ENCODE data around the gene LTBP4. TPM values are rescaled to one million over a fixed set of nuclear protein-coding genes. Genes with fewer than 3 reads are reported as not detected.

Gene LTBP4
- total RNA-seq, 1 experiment from 2014 or later, result 30.8 TPM

DNA sequence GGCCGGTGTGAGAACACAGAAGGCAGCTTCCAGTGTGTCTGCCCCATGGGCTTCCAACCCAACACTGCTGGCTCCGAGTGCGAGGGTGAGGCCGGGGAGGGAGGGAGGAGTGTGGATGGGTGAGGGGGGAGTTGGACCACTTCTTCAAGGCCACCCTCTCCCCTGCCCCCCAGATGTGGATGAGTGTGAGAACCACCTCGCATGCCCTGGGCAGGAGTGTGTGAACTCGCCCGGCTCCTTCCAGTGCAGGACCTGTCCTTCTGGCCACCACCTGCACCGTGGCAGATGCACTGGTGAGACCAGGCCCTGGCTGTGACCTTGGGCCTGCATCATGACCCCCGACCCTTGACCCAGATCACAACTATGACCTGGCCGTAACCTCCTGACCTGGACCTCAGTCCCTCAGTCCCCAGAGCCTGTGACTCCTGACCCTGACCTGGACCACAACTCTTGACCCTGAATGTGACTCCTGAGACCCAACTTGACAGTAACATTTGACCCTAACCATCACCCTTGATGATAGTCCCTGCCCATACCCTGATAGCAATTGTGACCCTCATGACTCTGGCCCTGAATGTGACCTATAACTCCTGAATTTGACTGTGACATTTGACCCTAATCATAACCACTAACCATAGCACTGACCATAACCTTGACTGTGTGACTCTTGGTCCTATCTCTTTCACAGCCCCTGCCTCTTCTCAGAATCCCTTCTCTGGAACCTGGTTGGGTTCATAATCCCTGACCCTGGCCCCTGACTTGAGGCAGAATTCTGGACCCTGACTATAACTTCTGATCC, 10.9 kb downstream of the LTBP4 start:
- TF ChIP-seq, protein P1, sequence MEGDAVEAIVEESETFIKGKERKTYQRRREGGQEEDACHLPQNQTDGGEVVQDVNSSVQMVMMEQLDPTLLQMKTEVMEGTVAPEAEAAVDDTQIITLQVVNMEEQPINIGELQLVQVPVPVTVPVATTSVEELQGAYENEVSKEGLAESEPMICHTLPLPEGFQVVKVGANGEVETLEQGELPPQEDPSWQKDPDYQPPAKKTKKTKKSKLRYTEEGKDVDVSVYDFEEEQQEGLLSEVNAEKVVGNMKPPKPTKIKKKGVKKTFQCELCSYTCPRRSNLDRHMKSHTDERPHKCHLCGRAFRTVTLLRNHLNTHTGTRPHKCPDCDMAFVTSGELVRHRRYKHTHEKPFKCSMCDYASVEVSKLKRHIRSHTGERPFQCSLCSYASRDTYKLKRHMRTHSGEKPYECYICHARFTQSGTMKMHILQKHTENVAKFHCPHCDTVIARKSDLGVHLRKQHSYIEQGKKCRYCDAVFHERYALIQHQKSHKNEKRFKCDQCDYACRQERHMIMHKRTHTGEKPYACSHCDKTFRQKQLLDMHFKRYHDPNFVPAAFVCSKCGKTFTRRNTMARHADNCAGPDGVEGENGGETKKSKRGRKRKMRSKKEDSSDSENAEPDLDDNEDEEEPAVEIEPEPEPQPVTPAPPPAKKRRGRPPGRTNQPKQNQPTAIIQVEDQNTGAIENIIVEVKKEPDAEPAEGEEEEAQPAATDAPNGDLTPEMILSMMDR (IDR thresholded peaks at IDR 0.05; ENCODE audit: insufficient read depth in 1 of 2, low read depth in 1 of 2, low read length in 1 of 2, severe bottlenecking in 1 of 2, unreplicated experiment in 1 of 2), result no peak
- H3K9me3 Mint-ChIP-seq (ENCODE audit: unreplicated experiment), result no peaks in the 10 kb centered on the region
- intact Hi-C loops (cut with micrococcal nuclease; ENCODE audit: unreplicated experiment), result no loop called here

DNA sequence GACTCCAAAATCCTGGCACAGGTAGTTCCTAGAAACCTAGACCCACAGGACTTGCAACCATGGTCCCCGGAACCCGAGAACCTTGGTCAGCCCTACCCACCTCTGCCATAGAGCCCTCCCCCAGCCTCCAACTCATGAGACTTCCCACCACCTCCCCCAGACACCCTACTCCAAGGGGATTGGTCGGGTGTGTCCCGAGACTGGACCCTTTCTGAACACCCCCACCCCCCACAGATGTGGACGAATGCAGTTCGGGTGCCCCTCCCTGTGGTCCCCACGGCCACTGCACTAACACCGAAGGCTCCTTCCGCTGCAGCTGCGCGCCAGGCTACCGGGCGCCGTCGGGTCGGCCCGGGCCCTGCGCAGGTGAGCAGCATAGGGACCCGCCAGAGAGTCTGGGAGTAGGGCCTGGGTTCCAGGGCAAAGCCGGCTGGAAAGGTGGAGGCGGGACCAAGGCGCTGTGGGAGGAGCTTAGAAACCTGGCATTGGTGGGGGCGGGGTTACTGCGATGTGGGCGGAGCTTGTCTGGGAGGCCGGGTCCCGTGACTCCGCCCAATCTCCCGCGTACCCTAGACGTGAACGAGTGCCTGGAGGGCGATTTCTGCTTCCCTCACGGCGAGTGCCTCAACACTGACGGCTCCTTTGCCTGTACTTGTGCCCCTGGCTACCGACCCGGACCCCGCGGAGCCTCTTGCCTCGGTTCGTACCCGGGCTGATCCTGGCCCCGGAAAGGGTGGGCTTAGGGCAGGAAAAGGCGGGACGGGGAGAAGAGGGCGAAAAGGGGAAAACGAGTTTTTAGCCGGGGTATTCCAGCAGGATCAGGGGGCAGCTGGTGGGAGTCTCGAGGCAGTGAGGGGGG, 11.9 kb downstream of the LTBP4 start:
- Histone ChIP-seq H3K4me3 (ENCODE audit: low read depth, low read length) (peak overlapping the region; percentile 71), H3K36me3 (ENCODE audit: control insufficient read depth, insufficient read depth, low read length) (no peaks in the 10 kb centered on the region), H3K4me1 (peaks cover 14% of the 10 kb centered on the region), H3K9me3 (no peaks in the 10 kb centered on the region), H3K27me3 (replicated peaks; ENCODE audit: control insufficient read depth, insufficient read depth, low read length) (no peaks in the 10 kb centered on the region)
- peak overlapping the region; percentile 97 for H3K27ac Mint-ChIP-seq (ENCODE audit: unreplicated experiment)
- peak; percentile 49 to 52 for DNase-seq
- H3K4me3 Mint-ChIP-seq (ENCODE audit: unreplicated experiment), result peak overlapping the region; percentile 97
- peaks cover 29% of the 10 kb centered on the region for H3K4me1 Mint-ChIP-seq (ENCODE audit: low read depth, unreplicated experiment)
- BruUV-seq (replicated peaks), result no TSS peak
- H3K36me3 Mint-ChIP-seq (ENCODE audit: insufficient read depth, unreplicated experiment), result peaks cover 27% of the 10 kb centered on the region
- POLR2A ChIA-PET, result interaction anchor here (0.6 kb wide), 1 partner anchor 746 kb away, joined by 3 read pairs; no protein-coding TSS in a partner anchor
- TF ChIP-seq, protein P1 (IDR thresholded peaks at IDR 0.05; ENCODE audit: insufficient read depth in 1 of 2, low read depth in 1 of 2, low read length in 1 of 2, severe bottlenecking in 1 of 2, unreplicated experiment in 1 of 2), result no peak
- CTCF ChIA-PET, result interaction anchor here (0.6 to 2.6 kb wide), 2 partner anchors 9 to 22 kb away, joined by 3 to 13 read pairs; no protein-coding TSS in a partner anchor
- intact Hi-C loops (cut with micrococcal nuclease; ENCODE audit: unreplicated experiment), result no loop called here
- H3K27me3 Mint-ChIP-seq (ENCODE audit: insufficient read depth, unreplicated experiment), result no peaks in the 10 kb centered on the region
- H3K9me3 Mint-ChIP-seq (ENCODE audit: unreplicated experiment), result no peaks in the 10 kb centered on the region

More for the DNA sequence above, 10.9 kb downstream of the LTBP4 start:
- H3K9me3 ChIP-seq, result no peaks in the 10 kb centered on the region
- no peaks in the 10 kb centered on the region for H3K36me3 ChIP-seq (ENCODE audit: control insufficient read depth, insufficient read depth, low read length)
- Mint-ChIP-seq H3K27ac (ENCODE audit: unreplicated experiment) (no peak overlapping the region), H3K4me1 (ENCODE audit: low read depth, unreplicated experiment) (peaks cover 39% of the 10 kb centered on the region), H3K27me3 (ENCODE audit: insufficient read depth, unreplicated experiment) (no peaks in the 10 kb centered on the region), H3K4me3 (ENCODE audit: unreplicated experiment) (peak overlapping the region; percentile 97), H3K36me3 (ENCODE audit: insufficient read depth, unreplicated experiment) (peaks cover 30% of the 10 kb centered on the region)
- peak in 1 of 2 experiments; percentile 37 for DNase-seq
- CTCF ChIA-PET, result no interaction called here
- H3K4me3 ChIP-seq (ENCODE audit: low read depth, low read length), result no peak overlapping the region
- POLR2A ChIA-PET, result no interaction called here
- H3K27me3 ChIP-seq (replicated peaks; ENCODE audit: control insufficient read depth, insufficient read depth, low read length), result no peaks in the 10 kb centered on the region
- no TSS peak for BruUV-seq (replicated peaks)
- H3K4me1 ChIP-seq, result peaks cover 23% of the 10 kb centered on the region
